Gastroesophageal sphincter (tissue), 3 donors: Measurements from ENCODE around the gene RAD51B.

Source experiments
- POLR2A ChIP-seq, 2 donors: fragments of 450-650 bp; IDR thresholded peaks; one replicate each; pipeline ENCODE4 v1.6.1; 2017; ENCODE audit warnings: antibody characterized with exemption in 2 of 2, mild to moderate bottlenecking in 2 of 2, moderate library complexity in 1 of 2
- TF ChIP-seq, protein P1 (sequence below), 4 experiments: fragments of 200-600 bp in 2 of 4; fragments of 450-650 bp in 2 of 4; sonication (generic) in 1 of 4; IDR thresholded peaks; one replicate each; pipeline ENCODE4 v1.5.1; 2017 to 2019; ENCODE audit warnings: antibody characterized with exemption in 4 of 4, mild to moderate bottlenecking in 2 of 4, moderate library complexity in 2 of 4

DNA sequence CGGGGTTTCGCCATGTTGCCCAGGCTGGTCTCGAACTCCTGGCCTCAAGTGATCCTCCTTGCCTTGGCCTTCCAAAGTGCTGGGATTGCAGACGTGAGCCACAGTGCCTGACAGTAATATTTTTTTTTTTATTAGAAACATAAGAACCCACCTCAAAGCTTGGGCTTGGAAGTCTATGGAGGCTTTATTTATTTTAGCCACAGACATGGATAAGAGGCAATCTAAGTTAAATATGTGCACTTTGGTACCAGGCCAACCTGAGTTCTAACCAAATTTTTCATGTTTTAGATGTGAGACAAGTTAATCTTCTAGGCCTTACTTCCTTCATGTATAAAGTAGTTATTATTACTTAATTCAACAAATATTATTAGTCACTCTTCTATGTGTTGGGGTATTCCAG is 96.9 kb downstream of the RAD51B start:
- TF ChIP-seq POLR2A (IDR thresholded peaks at IDR 0.05) = no peak
- TF ChIP-seq, protein P1, sequence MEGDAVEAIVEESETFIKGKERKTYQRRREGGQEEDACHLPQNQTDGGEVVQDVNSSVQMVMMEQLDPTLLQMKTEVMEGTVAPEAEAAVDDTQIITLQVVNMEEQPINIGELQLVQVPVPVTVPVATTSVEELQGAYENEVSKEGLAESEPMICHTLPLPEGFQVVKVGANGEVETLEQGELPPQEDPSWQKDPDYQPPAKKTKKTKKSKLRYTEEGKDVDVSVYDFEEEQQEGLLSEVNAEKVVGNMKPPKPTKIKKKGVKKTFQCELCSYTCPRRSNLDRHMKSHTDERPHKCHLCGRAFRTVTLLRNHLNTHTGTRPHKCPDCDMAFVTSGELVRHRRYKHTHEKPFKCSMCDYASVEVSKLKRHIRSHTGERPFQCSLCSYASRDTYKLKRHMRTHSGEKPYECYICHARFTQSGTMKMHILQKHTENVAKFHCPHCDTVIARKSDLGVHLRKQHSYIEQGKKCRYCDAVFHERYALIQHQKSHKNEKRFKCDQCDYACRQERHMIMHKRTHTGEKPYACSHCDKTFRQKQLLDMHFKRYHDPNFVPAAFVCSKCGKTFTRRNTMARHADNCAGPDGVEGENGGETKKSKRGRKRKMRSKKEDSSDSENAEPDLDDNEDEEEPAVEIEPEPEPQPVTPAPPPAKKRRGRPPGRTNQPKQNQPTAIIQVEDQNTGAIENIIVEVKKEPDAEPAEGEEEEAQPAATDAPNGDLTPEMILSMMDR (IDR thresholded peaks at IDR 0.05) = no peak
